Neural cell (in vitro differentiated cells): ENCODE measurements around the gene ERBB2. TPM values are rescaled to one million over a fixed set of nuclear protein-coding genes. Genes with fewer than 3 reads are reported as not detected.

Experiments used
- H2AFZ ChIP-seq: fragments of 200-600, 300-800 bp; sonication (generic), shearing (Covaris generic); 2 replicates; pipeline ENCODE4 v1.6.0; 2014; ENCODE audit warnings: low read depth, mild to moderate bottlenecking, antibody characterized with exemption, low read length, moderate library complexity
- H3F3A ChIP-seq: fragments of 200-600 bp; shearing (Covaris generic); 2 replicates; pipeline ENCODE4 v1.6.1; 2016; ENCODE audit warnings: mild to moderate bottlenecking, moderate library complexity, mixed read lengths, antibody characterized with exemption, low read length; ENCODE audit not compliant: insufficient read depth, poor library complexity, severe bottlenecking
- H3K27ac ChIP-seq: fragments of 200-600, 300-800 bp; sonication (generic), shearing (Covaris generic); 2 replicates; pipeline ENCODE4 v1.5.1; 2014; ENCODE audit warnings: mild to moderate bottlenecking, low read length, moderate library complexity
- H3K27me3 ChIP-seq: fragments of 300-800, 200-600 bp; sonication (generic), shearing (Covaris generic); 2 replicates; pipeline ENCODE4 v1.6.0; 2014; ENCODE audit warnings: mild to moderate bottlenecking, low read depth, low read length, moderate library complexity; ENCODE audit not compliant: insufficient read depth
- H3K36me3 ChIP-seq: fragments of 300-800, 200-600 bp; sonication (generic), shearing (Covaris generic); 2 replicates; pipeline ENCODE4 v1.5.1; 2014; ENCODE audit warnings: mild to moderate bottlenecking, antibody characterized with exemption, low read length, moderate library complexity; ENCODE audit not compliant: insufficient read depth
- H3K4me2 ChIP-seq: fragments of 300-800, 200-600 bp; sonication (generic), shearing (Covaris generic); 2 replicates; pipeline ENCODE4 v1.6.0; 2014; ENCODE audit warnings: mild to moderate bottlenecking, low read length
- H3K4me3 ChIP-seq: fragments of 300-800, 200-600 bp; sonication (generic), shearing (Covaris generic); 2 replicates; pipeline ENCODE4 v1.5.1; 2014; ENCODE audit warnings: mild to moderate bottlenecking, low read length, moderate library complexity
- H3K79me2 ChIP-seq: fragments of 200-600 bp; shearing (Covaris generic); replicated peaks from 2 replicates; pipeline ENCODE4 v1.6.0; 2014; ENCODE audit warnings: mild to moderate bottlenecking, low read length, moderate library complexity; ENCODE audit not compliant: insufficient read depth
- H3K9ac ChIP-seq: fragments of 300-800, 200-600 bp; sonication (generic), shearing (Covaris generic); 2 replicates; pipeline ENCODE4 v1.6.1; 2016; ENCODE audit warnings: mild to moderate bottlenecking, low read length, mixed read lengths
- H3K9me2 ChIP-seq: fragments of 200-600 bp; shearing (Covaris generic); 2 replicates; pipeline ENCODE4 v1.6.1; 2016; ENCODE audit warnings: mild to moderate bottlenecking, low read length, mixed read lengths; ENCODE audit not compliant: insufficient read depth
- H3K9me3 ChIP-seq: fragments of 200-600, 300-800 bp; sonication (generic), shearing (Covaris generic); 2 replicates; pipeline ENCODE4 v1.6.1; 2016; ENCODE audit warnings: mild to moderate bottlenecking, mixed run types, low read length, moderate library complexity, mixed read lengths
- H4K20me1 ChIP-seq: fragments of 200-600 bp; shearing (Covaris generic); 2 replicates; pipeline ENCODE4 v1.6.1; 2016; ENCODE audit warnings: mild to moderate bottlenecking, mixed run types; ENCODE audit not compliant: insufficient read depth
- CTCF ChIP-seq: fragments of 450-650 bp; IDR thresholded peaks from 2 replicates; pipeline ENCODE4 v1.5.1; 2014; ENCODE audit warnings: antibody characterized with exemption, mild to moderate bottlenecking, moderate library complexity; ENCODE audit not compliant: poor library complexity, severe bottlenecking
- EP300 ChIP-seq: fragments of 450-650 bp; conservative IDR thresholded peaks from 2 replicates; pipeline ENCODE4 v1.6.1; 2014; ENCODE audit warnings: antibody characterized with exemption, mild to moderate bottlenecking, moderate library complexity; ENCODE audit not compliant: poor library complexity, severe bottlenecking
- EZH2 ChIP-seq: fragments of 200-600, 300-800 bp; shearing (Covaris generic), sonication (generic); IDR thresholded peaks from 2 replicates; pipeline ENCODE4 v1.6.1; 2014; ENCODE audit warnings: antibody characterized with exemption, low read length, borderline replicate concordance, mild to moderate bottlenecking; ENCODE audit not compliant: insufficient read depth, poor library complexity, severe bottlenecking
- MXI1 ChIP-seq: fragments of 450-650 bp; conservative IDR thresholded peaks from 2 replicates; pipeline ENCODE4 v1.6.1; 2014; ENCODE audit warnings: antibody characterized with exemption, mild to moderate bottlenecking; ENCODE audit not compliant: poor library complexity, severe bottlenecking
- POLR2AphosphoS5 ChIP-seq: IDR thresholded peaks from 2 replicates; pipeline ENCODE4 v1.6.1; 2012
- RAD21 ChIP-seq: fragments of 450-650 bp; conservative IDR thresholded peaks from 2 replicates; pipeline ENCODE4 v1.6.1; 2014; ENCODE audit warnings: antibody characterized with exemption, mild to moderate bottlenecking, moderate library complexity
- REST ChIP-seq: IDR thresholded peaks from 2 replicates; pipeline ENCODE4 v1.6.1; 2012; ENCODE audit warnings: borderline replicate concordance
- SMC3 ChIP-seq: fragments of 450-650 bp; conservative IDR thresholded peaks from 2 replicates; pipeline ENCODE4 v1.6.1; 2014; ENCODE audit warnings: antibody characterized with exemption, mild to moderate bottlenecking, moderate library complexity; ENCODE audit not compliant: poor library complexity
- TAF1 ChIP-seq: IDR thresholded peaks from 2 replicates; pipeline ENCODE4 v1.6.1; 2012; ENCODE audit warnings: low read depth
- polyA plus RNA-seq: library from polyadenylated mRNA; depleted of rRNA; stranded (reverse); fragments of >200 nt; gene quantifications from 2 replicates; pipeline ENCODE4 v1.2.3, GENCODE V29; 2014

ERBB2 gene
- polyA plus RNA-seq, 1 donor from 2014 or later: 16.0 TPM

GRCh38 chr17:39658760-39659159 lies 41.1 kb upstream of the ERBB2 start:
- H4K20me1 ChIP-seq: no peaks in the 10 kb centered on the region
- H3K4me3 ChIP-seq: no peak overlapping the region
- no peak overlapping the region for H3K27ac ChIP-seq
- no peaks in the 10 kb centered on the region for H3K79me2 ChIP-seq
- H3K27me3 ChIP-seq: no peaks in the 10 kb centered on the region
- no peak overlapping the region for H3K4me2 ChIP-seq
- H3F3A ChIP-seq: no peaks in the 10 kb centered on the region
- H3K9ac ChIP-seq: no peak overlapping the region
- H3K36me3 ChIP-seq: no peaks in the 10 kb centered on the region
- no peaks in the 10 kb centered on the region for H3K9me2 ChIP-seq
- TF ChIP-seq SMC3: no peak
- no peak overlapping the region for H2AFZ ChIP-seq
- H3K9me3 ChIP-seq: no peaks in the 10 kb centered on the region

GRCh38 chr17:39659279-39660010 lies 40.4 kb upstream of the ERBB2 start:
- Histone ChIP-seq H3K79me2 (no peaks in the 10 kb centered on the region), H4K20me1 (no peaks in the 10 kb centered on the region), H3K27ac (no peak overlapping the region), H3K36me3 (no peaks in the 10 kb centered on the region), H3K9ac (no peak overlapping the region), H3F3A (no peaks in the 10 kb centered on the region), H2AFZ (no peak overlapping the region), H3K9me2 (no peaks in the 10 kb centered on the region), H3K4me2 (no peak overlapping the region), H3K4me3 (no peak overlapping the region), H3K9me3 (no peaks in the 10 kb centered on the region), H3K27me3 (no peaks in the 10 kb centered on the region)
- TF ChIP-seq TAF1 (no peak), CTCF (no peak), MXI1 (no peak), SMC3 (no peak), RAD21 (no peak), REST (no peak), EZH2 (no peak), EP300 (no peak), POLR2AphosphoS5 (no peak)
